IMR-90 (cell line): ENCODE data around the gene CDKN3. TPM values are rescaled to one million over a fixed set of nuclear protein-coding genes. Genes with fewer than 3 reads are reported as not detected.

Experiments
- ATAC-seq: fragments of 200-7000 bp; cut with Tn5 transposase; 2 replicates; pipeline ENCODE4 v1.9.1; 2020; ENCODE audit warnings: low read depth, mild to moderate bottlenecking, moderate library complexity
- BruUV-seq: library from RNA; stranded (reverse); fragments of 400-500 nt; replicated peaks from 2 replicates; lab custom pipeline; 2021; lab: Mats Ljungman, UMichigan
- CTCF ChIA-PET: fragments of 300-600 bp; formaldehyde crosslinking; extraction: SDS; loops from one replicate; lab custom pipeline; 2021; ENCODE audit warnings: antibody characterized with exemption; lab: Yijun Ruan, JAX
- POLR2A ChIA-PET: fragments of 300-600 bp; sonication (Branson Sonifier 250); formaldehyde crosslinking; loops from one replicate; lab custom pipeline; 2022; ENCODE audit warnings: antibody characterized with exemption; ENCODE audit not compliant: unreplicated experiment; lab: Charles Lee
- DNase-seq: peaks from one replicate; pipeline ENCODE4 v3.0.0; 2013
- H2AFZ ChIP-seq: replicated peaks from 2 replicates; pipeline ENCODE3; 2013; ENCODE audit warnings: low read length, mild to moderate bottlenecking; ENCODE audit not compliant: poor library complexity
- H2AK5ac ChIP-seq: 2 replicates; pipeline ENCODE4 v1.6.1; 2013; ENCODE audit warnings: low read depth, low read length, inconsistent platforms
- H2AK9ac ChIP-seq: replicated peaks from 2 replicates; pipeline ENCODE3; 2013; ENCODE audit warnings: mild to moderate bottlenecking, low read depth, low read length, moderate library complexity; ENCODE audit not compliant: poor library complexity
- H2BK120ac ChIP-seq: 2 replicates; pipeline ENCODE4 v1.6.1; 2013; ENCODE audit warnings: low read depth, low read length, inconsistent platforms
- H2BK15ac ChIP-seq: 3 replicates; pipeline ENCODE4 v1.6.1; 2013; ENCODE audit warnings: low read depth, low read length, inconsistent platforms
- H2BK20ac ChIP-seq: 2 replicates; pipeline ENCODE4 v1.6.1; 2013; ENCODE audit warnings: low read depth, mild to moderate bottlenecking, inconsistent platforms, low read length, moderate library complexity
- H2BK5ac ChIP-seq: 2 replicates; pipeline ENCODE4 v1.6.1; 2013; ENCODE audit warnings: mild to moderate bottlenecking, low read depth, low read length, inconsistent platforms; ENCODE audit not compliant: poor library complexity, severe bottlenecking
- H3K14ac ChIP-seq: replicated peaks from 2 replicates; pipeline ENCODE4 v1.6.1; 2013; ENCODE audit warnings: low read depth, low read length, inconsistent platforms
- H3K18ac ChIP-seq: 2 replicates; pipeline ENCODE4 v1.6.1; 2013; ENCODE audit warnings: low read depth, low read length, control low read depth
- H3K23ac ChIP-seq: 2 replicates; pipeline ENCODE4 v1.6.1; 2013; ENCODE audit warnings: low read depth, low read length, inconsistent platforms
- H3K27ac ChIP-seq: 2 replicates; pipeline ENCODE4 v1.5.1; 2013; ENCODE audit warnings: mild to moderate bottlenecking, control low read depth, low read length; ENCODE audit not compliant: insufficient read depth
- H3K27me3 ChIP-seq: 2 replicates; pipeline ENCODE4 v1.6.1; 2013; ENCODE audit warnings: low read length; ENCODE audit not compliant: control insufficient read depth, insufficient read depth
- H3K36me3 ChIP-seq: 2 replicates; pipeline ENCODE4 v1.6.1; 2013; ENCODE audit warnings: low read length, mixed read lengths; ENCODE audit not compliant: control insufficient read depth, insufficient read depth
- H3K4ac ChIP-seq: 2 replicates; pipeline ENCODE4 v1.6.1; 2013; ENCODE audit warnings: low read depth, low read length, inconsistent platforms
- H3K4me1 ChIP-seq: 2 replicates; pipeline ENCODE4 v1.6.1; 2013; ENCODE audit warnings: low read length, mixed read lengths; ENCODE audit not compliant: control insufficient read depth, insufficient read depth
- H3K4me2 ChIP-seq: 2 replicates; pipeline ENCODE4 v1.6.1; 2013; ENCODE audit warnings: low read depth, mild to moderate bottlenecking, control low read depth, low read length, moderate library complexity
- H3K4me3 ChIP-seq: 2 replicates; pipeline ENCODE4 v1.5.1; 2013; ENCODE audit warnings: low read depth, mild to moderate bottlenecking, control low read depth, low read length, moderate library complexity; ENCODE audit not compliant: insufficient read depth
- H3K56ac ChIP-seq: 2 replicates; pipeline ENCODE4 v1.6.1; 2013; ENCODE audit warnings: low read length, inconsistent platforms; ENCODE audit not compliant: insufficient read depth; ENCODE audit errors: extremely low read depth
- H3K79me1 ChIP-seq, 2 experiments: 2 replicates each; pipeline ENCODE4 v1.6.1; 2013; ENCODE audit warnings: low read length in 2 of 2, inconsistent platforms in 1 of 2, low read depth in 1 of 2
- H3K9ac ChIP-seq: 2 replicates; pipeline ENCODE4 v1.6.1; 2013; ENCODE audit warnings: low read depth, low read length, control low read depth
- H3K9me1 ChIP-seq: 2 replicates; pipeline ENCODE4 v1.6.1; 2013; ENCODE audit warnings: low read length, inconsistent platforms; ENCODE audit not compliant: insufficient read depth
- H3K9me3 ChIP-seq: 2 replicates; pipeline ENCODE4 v1.6.1; 2013; ENCODE audit warnings: low read length; ENCODE audit not compliant: control insufficient read depth, insufficient read depth
- H4K20me1 ChIP-seq: 2 replicates; pipeline ENCODE4 v1.6.1; 2013; ENCODE audit warnings: low read length, inconsistent platforms; ENCODE audit not compliant: insufficient read depth
- H4K5ac ChIP-seq: 2 replicates; pipeline ENCODE4 v1.6.1; 2013; ENCODE audit warnings: mild to moderate bottlenecking, low read depth, low read length, control low read depth
- H4K8ac ChIP-seq, 2 experiments: 2 replicates each; pipeline ENCODE4 v1.6.1; 2013; ENCODE audit warnings: low read depth in 2 of 2, low read length in 2 of 2, control low read depth in 1 of 2, inconsistent platforms in 1 of 2
- H4K91ac ChIP-seq: 2 replicates; pipeline ENCODE4 v1.6.1; 2013; ENCODE audit warnings: low read depth, low read length, inconsistent platforms; ENCODE audit not compliant: insufficient read depth
- BHLHE40 ChIP-seq: fragments of 150-350 bp; IDR thresholded peaks from 2 replicates; pipeline ENCODE4 v1.6.1; 2016; ENCODE audit warnings: mild to moderate bottlenecking, low read depth, low read length
- CEBPB ChIP-seq: IDR thresholded peaks from 2 replicates; pipeline ENCODE4 v1.6.1; 2012; ENCODE audit warnings: low read depth, low read length, improper control_type of control experiment
- CHD1 ChIP-seq: IDR thresholded peaks from 2 replicates; pipeline ENCODE4 v1.6.1; 2012; ENCODE audit warnings: low read depth, low read length, improper control_type of control experiment
- CTCF ChIP-seq: conservative IDR thresholded peaks from 2 replicates; pipeline ENCODE4 v1.5.1; 2012; ENCODE audit warnings: mild to moderate bottlenecking, low read depth, low read length, improper control_type of control experiment
- ELK1 ChIP-seq: fragments of 150-350 bp; IDR thresholded peaks from 2 replicates; pipeline ENCODE4 v1.6.1; 2016; ENCODE audit warnings: low read depth, mild to moderate bottlenecking, low read length, moderate library complexity, borderline replicate concordance
- FOS ChIP-seq: fragments of 150-350 bp; IDR thresholded peaks from 2 replicates; pipeline ENCODE4 v1.6.1; 2016; ENCODE audit warnings: low read depth, low read length
- MAFK ChIP-seq: IDR thresholded peaks from 2 replicates; pipeline ENCODE4 v1.6.1; 2012; ENCODE audit warnings: low read depth, low read length, improper control_type of control experiment
- MAZ ChIP-seq: IDR thresholded peaks from 2 replicates; pipeline ENCODE4 v1.6.1; 2012; ENCODE audit warnings: low read depth, mild to moderate bottlenecking, low read length, improper control_type of control experiment, moderate library complexity, borderline replicate concordance
- MXI1 ChIP-seq: IDR thresholded peaks from 2 replicates; pipeline ENCODE4 v1.6.1; 2012; ENCODE audit warnings: low read depth, mild to moderate bottlenecking, low read length, moderate library complexity, borderline replicate concordance
- NFE2L2 ChIP-seq: fragments of 150-350 bp; IDR thresholded peaks from 2 replicates; pipeline ENCODE4 v1.6.1; 2016; ENCODE audit warnings: low read depth, mild to moderate bottlenecking, low read length
- POLR2A ChIP-seq: IDR thresholded peaks from 2 replicates; pipeline ENCODE4 v1.6.1; 2012; ENCODE audit warnings: mild to moderate bottlenecking, low read depth, low read length
- RAD21 ChIP-seq: IDR thresholded peaks from 2 replicates; pipeline ENCODE4 v1.6.1; 2012; ENCODE audit warnings: low read length, improper control_type of control experiment
- RCOR1 ChIP-seq: IDR thresholded peaks from 2 replicates; pipeline ENCODE4 v1.6.1; 2012; ENCODE audit warnings: mild to moderate bottlenecking, low read length, improper control_type of control experiment; ENCODE audit not compliant: insufficient replicate concordance
- RFX5 ChIP-seq: IDR thresholded peaks from 2 replicates; pipeline ENCODE4 v1.8.0; 2012; ENCODE audit warnings: low read depth, mild to moderate bottlenecking, low read length, moderate library complexity
- SMC3 ChIP-seq: fragments of 150-350 bp; IDR thresholded peaks from 2 replicates; pipeline ENCODE4 v1.6.1; 2016; ENCODE audit warnings: low read depth, mild to moderate bottlenecking, antibody characterized with exemption, low read length, moderate library complexity
- USF2 ChIP-seq: fragments of 150-350 bp; IDR thresholded peaks from 2 replicates; pipeline ENCODE4 v1.6.1; 2017; ENCODE audit warnings: mild to moderate bottlenecking, antibody characterized with exemption, low read length, low read depth
- WGBS, 2 experiments: methylation state at CpG; one replicate each; pipeline versions ENCODE4 v1.1.5 to v1.1.7; 2013; ENCODE audit warnings: missing lambda C conversion rate in 2 of 2; ENCODE audit not compliant: insufficient read length in 1 of 2; ENCODE audit errors: extremely low coverage in 2 of 2; 5-methylcytosine and 5-hydroxymethylcytosine counted together
- dilution Hi-C: fragments of 300-500 bp; cut with HindIII; formaldehyde crosslinking; loops from one replicate; pipeline ENCODE4 v1.14.3; 2018; ENCODE audit warnings: low sequenced_read_pairs; ENCODE audit not compliant: unreplicated experiment
- in situ Hi-C: fragments of 300-500 bp; cut with MboI; formaldehyde crosslinking; loops from 3 replicates; pipeline ENCODE4 v1.14.3; 2019; ENCODE audit warnings: low sequenced_read_pairs, inconsistent platforms, mixed read lengths
- intact Hi-C: fragments of 100-400 bp; cut with micrococcal nuclease; formaldehyde crosslinking; loops from 2 replicates; pipeline ENCODE4 v1.10.0; 2022
- polyA plus RNA-seq, 3 experiments: library from polyadenylated mRNA; depleted of rRNA; stranded (reverse); fragments of >200 nt; gene quantifications; 2 replicates each; pipeline ENCODE4 v1.2.3, GENCODE V29; 2012; ENCODE audit warnings: low replicate concordance in 1 of 3
- total RNA-seq: library from RNA; depleted of rRNA; stranded (reverse); fragments of >200 nt; gene quantifications from 2 replicates; pipeline ENCODE4 v1.2.3, GENCODE V29; 2012

The CDKN3 gene
- total and polyA plus RNA-seq, 2 of the 4 experiments (the other 2 are of a cell fraction): 38.9 to 48.9 TPM

- DNase-seq (no peak), ATAC-seq (no peak)
- no peak overlapping the region for H4K5ac ChIP-seq
- H3K4me2 ChIP-seq: no peak overlapping the region
- H2AK9ac ChIP-seq: no peak overlapping the region
- no peak overlapping the region for H3K9ac ChIP-seq
- H2AK5ac ChIP-seq: no peak overlapping the region
- no peak overlapping the region for H3K14ac ChIP-seq
- no peak overlapping the region for H3K18ac ChIP-seq
- no peaks in the 10 kb centered on the region for H3K9me1 ChIP-seq
- H3K4ac ChIP-seq: no peak overlapping the region
- H2BK120ac ChIP-seq: no peak overlapping the region
- H3K27ac ChIP-seq: no peak overlapping the region
- no peaks in the 10 kb centered on the region; the same call in 1 of the 2 replicates for H3K27me3 ChIP-seq
- BruUV-seq: no TSS peak
- ChIA-PET CTCF (no interaction called here), POLR2A (no interaction called here)
- no peak overlapping the region for H2BK5ac ChIP-seq
- no peaks in the 10 kb centered on the region for H3K79me1 ChIP-seq
- no peaks in the 10 kb centered on the region for H4K20me1 ChIP-seq
- no peak overlapping the region for H2AFZ ChIP-seq
- H4K91ac ChIP-seq: no peak overlapping the region
- no peak overlapping the region for H3K56ac ChIP-seq
- no peak for TF ChIP-seq CHD1
- no peak for TF ChIP-seq RFX5
- no peak for TF ChIP-seq RAD21
- no peak for TF ChIP-seq USF2
- no peak for TF ChIP-seq FOS
- no peak for TF ChIP-seq NFE2L2
- TF ChIP-seq MAZ: no peak
- TF ChIP-seq POLR2A: no peak
- no peak for TF ChIP-seq MXI1
- TF ChIP-seq CTCF: no peak
- no peak for TF ChIP-seq MAFK
- no peak for TF ChIP-seq RCOR1
- no peak for TF ChIP-seq CEBPB
- TF ChIP-seq ELK1: no peak
- TF ChIP-seq SMC3: no peak
- TF ChIP-seq BHLHE40: no peak
- H3K4me1 ChIP-seq: no peaks in the 10 kb centered on the region
- intact Hi-C loops (no loop called here), dilution Hi-C loops (no loop called here), in situ Hi-C loops (no loop called here)
- no peak overlapping the region for H3K4me3 ChIP-seq
- no peak overlapping the region for H2BK15ac ChIP-seq
- H4K8ac ChIP-seq: no peak overlapping the region
- H3K23ac ChIP-seq: no peak overlapping the region
- H3K36me3 ChIP-seq: no peaks in the 10 kb centered on the region; the same call in 1 of the 2 replicates
- no CpG with 5 or more reads among the region's 4 CpGs for WGBS, 2 experiments
- peaks cover 5% of the 10 kb centered on the region; the same call in 1 of the 2 replicates for H3K9me3 ChIP-seq
- H2BK20ac ChIP-seq: no peak overlapping the region
These were observed 68.8 kb downstream of the CDKN3 start for GRCh38 chr14:54465654-54466053.
